ENCODE measurements around the gene TMEM87A. TPM values are rescaled to one million over a fixed set of nuclear protein-coding genes. Genes with fewer than 3 reads are reported as not detected.

Gene TMEM87A
- polyA plus RNA-seq, 1 experiment, result 37.4 TPM

- DNase-seq (ENCODE audit: low read depth, low spot score), result no peak
- ChIA-PET POLR2A (no interaction called here), CTCF (interaction anchor here (1.5 kb wide), 1 partner anchor 166 kb away, joined by 3 read pairs; no protein-coding TSS in a partner anchor)
- Histone ChIP-seq H3K27me3 (ENCODE audit: control insufficient read depth, insufficient read depth, low read length) (no peaks in the 10 kb centered on the region), H3K27ac (ENCODE audit: low read depth, low read length) (no peak overlapping the region), H3K4me3 (ENCODE audit: low read depth, low read length) (no peak overlapping the region), H3K9me3 (ENCODE audit: control insufficient read depth, insufficient read depth, low read length) (no peaks in the 10 kb centered on the region)
- TF ChIP-seq, protein P1, sequence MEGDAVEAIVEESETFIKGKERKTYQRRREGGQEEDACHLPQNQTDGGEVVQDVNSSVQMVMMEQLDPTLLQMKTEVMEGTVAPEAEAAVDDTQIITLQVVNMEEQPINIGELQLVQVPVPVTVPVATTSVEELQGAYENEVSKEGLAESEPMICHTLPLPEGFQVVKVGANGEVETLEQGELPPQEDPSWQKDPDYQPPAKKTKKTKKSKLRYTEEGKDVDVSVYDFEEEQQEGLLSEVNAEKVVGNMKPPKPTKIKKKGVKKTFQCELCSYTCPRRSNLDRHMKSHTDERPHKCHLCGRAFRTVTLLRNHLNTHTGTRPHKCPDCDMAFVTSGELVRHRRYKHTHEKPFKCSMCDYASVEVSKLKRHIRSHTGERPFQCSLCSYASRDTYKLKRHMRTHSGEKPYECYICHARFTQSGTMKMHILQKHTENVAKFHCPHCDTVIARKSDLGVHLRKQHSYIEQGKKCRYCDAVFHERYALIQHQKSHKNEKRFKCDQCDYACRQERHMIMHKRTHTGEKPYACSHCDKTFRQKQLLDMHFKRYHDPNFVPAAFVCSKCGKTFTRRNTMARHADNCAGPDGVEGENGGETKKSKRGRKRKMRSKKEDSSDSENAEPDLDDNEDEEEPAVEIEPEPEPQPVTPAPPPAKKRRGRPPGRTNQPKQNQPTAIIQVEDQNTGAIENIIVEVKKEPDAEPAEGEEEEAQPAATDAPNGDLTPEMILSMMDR (IDR thresholded peaks at IDR 0.05; ENCODE audit: low read depth, low read length), result no peak
Observed at GRCh38 chr15:42218953-42219592, 54.2 kb downstream of the TMEM87A start.

DNA sequence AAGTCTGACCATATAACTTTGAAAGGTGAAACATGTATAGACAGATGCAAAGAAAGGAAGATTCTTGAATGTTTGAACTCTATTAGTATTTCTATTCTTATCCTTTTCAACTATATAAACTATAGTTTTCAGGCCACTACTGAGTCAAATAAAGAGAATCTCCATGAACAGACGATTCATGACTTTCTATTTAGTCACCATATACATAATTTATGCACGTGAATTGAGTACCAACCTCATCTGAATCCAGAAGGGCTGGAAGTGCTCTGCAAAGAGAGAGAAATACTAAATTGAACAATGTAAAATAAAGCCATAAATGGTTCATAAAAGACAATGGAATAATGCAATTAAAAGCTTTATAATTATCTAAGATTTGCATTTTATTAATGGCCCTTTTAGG lies 55.7 kb downstream of the TMEM87A start:
- Histone ChIP-seq H3K27me3 (ENCODE audit: control insufficient read depth, insufficient read depth, low read length) (no peaks in the 10 kb centered on the region), H3K9me3 (ENCODE audit: control insufficient read depth, insufficient read depth, low read length) (no peaks in the 10 kb centered on the region), H3K4me3 (ENCODE audit: low read depth, low read length) (no peak overlapping the region), H3K27ac (ENCODE audit: low read depth, low read length) (no peak overlapping the region)
- TF ChIP-seq, protein P1 (IDR thresholded peaks at IDR 0.05; ENCODE audit: low read depth, low read length), result no peak
- no peak for DNase-seq (ENCODE audit: low read depth, low spot score)
- ChIA-PET CTCF (interaction anchor here (2.8 kb wide), 1 partner anchor 167 kb away, joined by 9 read pairs; no protein-coding TSS in a partner anchor), POLR2A (no interaction called here)

DNA sequence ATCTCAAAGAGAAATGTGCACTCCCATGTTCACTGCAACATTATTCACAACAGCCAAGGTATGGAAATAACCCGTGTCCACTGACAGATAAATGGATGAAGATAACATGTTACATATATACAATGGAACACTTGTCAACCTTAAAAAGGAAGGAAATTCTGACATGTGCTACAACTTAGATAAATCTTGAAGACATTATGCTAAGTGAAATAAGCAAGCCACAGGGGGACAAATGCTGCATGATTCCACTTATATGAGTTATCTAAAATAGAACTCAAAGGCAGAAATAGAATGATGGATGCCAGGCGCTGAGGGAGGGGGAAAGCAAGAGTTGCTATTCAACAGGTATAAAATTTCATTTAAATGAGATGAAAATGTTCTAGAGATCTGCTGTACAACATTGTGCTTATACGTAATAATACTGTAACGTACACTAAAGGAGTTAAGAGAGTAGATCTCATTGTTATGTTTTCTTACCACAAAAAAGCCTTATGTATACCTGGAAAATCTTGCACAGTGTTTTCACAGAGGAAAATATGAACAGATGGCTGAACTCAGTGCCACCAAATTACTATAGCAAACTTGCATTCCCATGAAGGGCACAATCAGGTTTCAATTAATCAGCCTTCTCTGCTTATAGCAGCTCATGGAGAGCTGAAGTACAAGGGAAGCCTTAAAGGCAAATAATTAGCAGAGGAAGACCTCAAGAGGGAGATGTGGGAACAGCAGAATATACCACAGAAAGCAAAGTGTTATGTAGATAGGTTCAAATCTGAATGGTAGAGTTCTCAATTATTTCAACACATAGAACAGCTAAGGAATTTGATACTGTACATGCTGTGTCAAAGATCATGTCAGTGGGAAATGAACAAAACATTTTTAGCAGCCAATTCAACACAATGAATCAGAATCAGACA lies 57.1 kb downstream of the TMEM87A start:
- H3K4me3 ChIP-seq (ENCODE audit: low read depth, low read length), result no peak overlapping the region
- ChIA-PET CTCF (interaction anchor here (2.8 kb wide), 1 partner anchor 169 kb away, joined by 9 read pairs; no protein-coding TSS in a partner anchor), POLR2A (no interaction called here)
- no peak overlapping the region for H3K27ac ChIP-seq (ENCODE audit: low read depth, low read length)
- DNase-seq (ENCODE audit: low read depth, low spot score), result no peak
- no peaks in the 10 kb centered on the region for H3K27me3 ChIP-seq (ENCODE audit: control insufficient read depth, insufficient read depth, low read length)
- TF ChIP-seq, protein P1 (IDR thresholded peaks at IDR 0.05; ENCODE audit: low read depth, low read length), result no peak
- H3K9me3 ChIP-seq (ENCODE audit: control insufficient read depth, insufficient read depth, low read length), result no peaks in the 10 kb centered on the region

DNA sequence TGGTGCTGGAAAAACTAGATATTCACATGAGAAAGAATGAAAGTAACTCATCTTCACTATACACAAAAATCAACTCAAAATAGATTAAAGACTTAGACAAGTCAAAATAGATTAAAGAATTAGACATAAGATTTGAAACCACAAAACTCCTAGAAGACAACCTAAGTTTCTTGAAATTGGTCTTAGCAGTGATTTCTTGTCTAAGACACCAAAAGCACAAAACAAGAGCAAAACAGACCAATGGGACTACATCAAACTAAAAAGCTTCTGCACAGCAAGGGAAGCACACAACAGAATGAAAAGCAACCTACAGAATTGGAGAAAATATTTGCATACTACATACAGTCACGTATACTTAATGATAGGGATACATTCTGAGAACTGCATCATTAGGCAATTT lies 58.6 kb downstream of the TMEM87A start:
- Histone ChIP-seq H3K4me3 (ENCODE audit: low read depth, low read length) (no peak overlapping the region), H3K27me3 (ENCODE audit: control insufficient read depth, insufficient read depth, low read length) (no peaks in the 10 kb centered on the region), H3K9me3 (ENCODE audit: control insufficient read depth, insufficient read depth, low read length) (no peaks in the 10 kb centered on the region), H3K27ac (ENCODE audit: low read depth, low read length) (no peak overlapping the region)
- TF ChIP-seq, protein P1 (IDR thresholded peaks at IDR 0.05; ENCODE audit: low read depth, low read length), result no peak
- ChIA-PET POLR2A (no interaction called here), CTCF (no interaction called here)
- no peak for DNase-seq (ENCODE audit: low read depth, low spot score)

DNA sequence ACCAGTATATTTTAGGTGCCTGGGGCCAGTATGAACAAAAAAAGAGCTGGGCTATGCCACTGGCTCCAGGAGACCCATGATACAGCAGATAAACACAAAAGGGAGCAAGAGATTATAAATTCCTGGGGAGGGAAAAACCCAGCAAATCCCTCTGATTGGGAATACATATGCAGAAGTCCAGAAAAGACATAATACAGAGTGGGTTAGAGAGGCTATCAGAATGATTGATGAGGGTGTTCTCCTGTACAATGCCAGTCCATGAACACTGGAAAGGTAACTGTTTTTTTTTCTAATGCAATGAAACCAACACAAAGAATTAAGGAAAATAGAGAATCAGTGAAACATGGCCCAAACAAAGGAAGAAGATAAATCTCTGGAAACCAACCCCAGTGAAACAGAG lies 59.7 kb downstream of the TMEM87A start:
- Histone ChIP-seq H3K4me3 (ENCODE audit: low read depth, low read length) (no peak overlapping the region), H3K27me3 (ENCODE audit: control insufficient read depth, insufficient read depth, low read length) (no peaks in the 10 kb centered on the region), H3K27ac (ENCODE audit: low read depth, low read length) (no peak overlapping the region), H3K9me3 (ENCODE audit: control insufficient read depth, insufficient read depth, low read length) (no peaks in the 10 kb centered on the region)
- TF ChIP-seq, protein P1 (IDR thresholded peaks at IDR 0.05; ENCODE audit: low read depth, low read length), result no peak
- DNase-seq (ENCODE audit: low read depth, low spot score), result no peak
- CTCF ChIA-PET, result no interaction called here
- POLR2A ChIA-PET, result no interaction called here
